Hepatocyte (in vitro differentiated cells): ENCODE results near the gene FNDC1. TPM values are rescaled to one million over a fixed set of nuclear protein-coding genes. Genes with fewer than 3 reads are reported as not detected.

ENCODE experiments used
- DNase-seq: peaks from one replicate; pipeline ENCODE4 v3.0.0-alpha.2; 2016; ENCODE audit warnings: low spot score
- H2AFZ ChIP-seq: fragments of 200-600 bp; sonication (generic); 2 replicates; pipeline ENCODE4 v1.6.0; 2016; ENCODE audit warnings: antibody characterized with exemption, mild to moderate bottlenecking
- H3K27ac ChIP-seq: fragments of 200-600 bp; sonication (generic); 2 replicates; pipeline ENCODE4 v1.5.1; 2016; ENCODE audit warnings: mild to moderate bottlenecking
- H3K27me3 ChIP-seq: fragments of 200-600 bp; sonication (generic); 2 replicates; pipeline ENCODE4 v1.6.1; 2016
- H3K36me3 ChIP-seq: fragments of 200-600 bp; sonication (generic); replicated peaks from 2 replicates; pipeline ENCODE4 v1.5.1; 2016; ENCODE audit warnings: low read depth; ENCODE audit not compliant: insufficient read depth
- H3K4me1 ChIP-seq: fragments of 200-600 bp; sonication (generic); 2 replicates; pipeline ENCODE4 v1.5.1; 2016; ENCODE audit warnings: mild to moderate bottlenecking, moderate library complexity; ENCODE audit not compliant: insufficient read depth
- H3K4me2 ChIP-seq: fragments of 200-600 bp; sonication (generic); 2 replicates; pipeline ENCODE4 v1.6.0; 2016
- H3K4me3 ChIP-seq: fragments of 200-600 bp; sonication (generic); 2 replicates; pipeline ENCODE4 v1.5.1; 2016; ENCODE audit warnings: mild to moderate bottlenecking
- H3K79me2 ChIP-seq: fragments of 200-600 bp; sonication (generic); 2 replicates; pipeline ENCODE4 v1.6.0; 2017; ENCODE audit warnings: mild to moderate bottlenecking
- H3K9me2 ChIP-seq: fragments of 200-600 bp; sonication (generic); replicated peaks from 2 replicates; pipeline ENCODE4 v1.6.0; 2017; ENCODE audit warnings: mild to moderate bottlenecking; ENCODE audit not compliant: insufficient read depth
- H3K9me3 ChIP-seq: fragments of 200-600 bp; sonication (generic); 2 replicates; pipeline ENCODE4 v1.5.1; 2016; ENCODE audit warnings: low read depth, mild to moderate bottlenecking
- H4K20me1 ChIP-seq: fragments of 200-600 bp; sonication (generic); 2 replicates; pipeline ENCODE4 v1.6.0; 2016; ENCODE audit warnings: mild to moderate bottlenecking; ENCODE audit not compliant: insufficient read depth, poor library complexity, severe bottlenecking
- CTCF ChIP-seq: fragments of 200-600 bp; sonication (generic); IDR thresholded peaks from 2 replicates; pipeline ENCODE4 v1.5.1; 2016; ENCODE audit warnings: antibody characterized with exemption, mild to moderate bottlenecking; ENCODE audit not compliant: poor library complexity
- EZH2 ChIP-seq: fragments of 200-600 bp; sonication (generic); IDR thresholded peaks from 2 replicates; pipeline ENCODE4 v1.6.1; 2016; ENCODE audit warnings: antibody characterized with exemption, mild to moderate bottlenecking, borderline replicate concordance
- EZH2phosphoT487 ChIP-seq: fragments of 200-600 bp; sonication (generic); IDR thresholded peaks from one replicate; pipeline ENCODE4 v1.6.1; 2018; ENCODE audit warnings: antibody characterized with exemption, mild to moderate bottlenecking, low read depth, moderate library complexity; ENCODE audit not compliant: unreplicated experiment, severe bottlenecking
- WGBS: methylation state at CpG from one replicate; pipeline ENCODE4 v1.1.6; 2016; ENCODE audit warnings: low lambda C conversion rate; ENCODE audit errors: missing lambda C conversion rate; 5-methylcytosine and 5-hydroxymethylcytosine counted together
- polyA plus RNA-seq: library from polyadenylated mRNA; unstranded; fragments of >200 nt; fragmentation: Nextera tagmentation; extraction: Ambion mirVana; gene quantifications from 2 replicates; pipeline ENCODE4 v1.2.1, GENCODE V29; 2016
- total RNA-seq: library from RNA; depleted of rRNA; stranded (reverse); fragments of >200 nt; gene quantifications from 2 replicates; pipeline ENCODE4 v1.2.3, GENCODE V29; 2014

Gene FNDC1
- total and polyA plus RNA-seq, 2 experiments from 2014 or later: 1.3 to 1.7 TPM

GRCh38 chr6:159148641-159149040, 20.6 kb upstream of the FNDC1 start:
- 89% methylated on average over 5 of the region's 6 CpGs for WGBS
- H3K4me2 ChIP-seq: no peak overlapping the region
- no peaks in the 10 kb centered on the region for H3K36me3 ChIP-seq
- H3K27me3 ChIP-seq: no peaks in the 10 kb centered on the region
- no peaks in the 10 kb centered on the region for H3K9me3 ChIP-seq
- no peak overlapping the region for H3K27ac ChIP-seq
- no peaks in the 10 kb centered on the region for H3K9me2 ChIP-seq
- no peaks in the 10 kb centered on the region for H3K4me1 ChIP-seq
- no peak for TF ChIP-seq CTCF
- no peak for TF ChIP-seq EZH2phosphoT487
- no peak for TF ChIP-seq EZH2
- no peak overlapping the region for H2AFZ ChIP-seq
- no peak overlapping the region for H3K4me3 ChIP-seq
- no peaks in the 10 kb centered on the region for H4K20me1 ChIP-seq
- no peak for DNase-seq
- no peaks in the 10 kb centered on the region for H3K79me2 ChIP-seq

GRCh38 chr6:159149641-159150040, 19.6 kb upstream of the FNDC1 start:
- Histone ChIP-seq H2AFZ (no peak overlapping the region), H3K79me2 (no peaks in the 10 kb centered on the region), H3K4me3 (no peak overlapping the region), H3K27ac (no peak overlapping the region), H3K4me1 (no peaks in the 10 kb centered on the region), H3K27me3 (no peaks in the 10 kb centered on the region), H3K4me2 (no peak overlapping the region), H3K36me3 (no peaks in the 10 kb centered on the region), H4K20me1 (no peaks in the 10 kb centered on the region), H3K9me3 (no peaks in the 10 kb centered on the region), H3K9me2 (no peaks in the 10 kb centered on the region)
- 84% methylated on average over 8 of the region's 8 CpGs for WGBS
- no peak for DNase-seq
- no peak for TF ChIP-seq EZH2
- no peak for TF ChIP-seq EZH2phosphoT487
- no peak for TF ChIP-seq CTCF

- Histone ChIP-seq H2AFZ (no peak overlapping the region), H3K27me3 (no peaks in the 10 kb centered on the region), H3K4me3 (no peak overlapping the region), H3K27ac (no peak overlapping the region), H3K9me3 (no peaks in the 10 kb centered on the region), H3K4me1 (no peaks in the 10 kb centered on the region), H4K20me1 (no peaks in the 10 kb centered on the region), H3K4me2 (no peak overlapping the region), H3K9me2 (no peaks in the 10 kb centered on the region), H3K79me2 (no peaks in the 10 kb centered on the region), H3K36me3 (no peaks in the 10 kb centered on the region)
- WGBS: 27% methylated on average over 7 of the region's 7 CpGs
- no peak for TF ChIP-seq EZH2
- TF ChIP-seq CTCF: peak; percentile 82
- peak; percentile 70 for DNase-seq
These were observed 17.8 kb upstream of the FNDC1 start for GRCh38 chr6:159151266-159151855.

GRCh38 chr6:159152041-159152440, 17.2 kb upstream of the FNDC1 start:
- Histone ChIP-seq H4K20me1 (no peaks in the 10 kb centered on the region), H3K4me1 (no peaks in the 10 kb centered on the region), H2AFZ (no peak overlapping the region), H3K27me3 (no peaks in the 10 kb centered on the region), H3K4me3 (no peak overlapping the region), H3K27ac (no peak overlapping the region), H3K9me2 (no peaks in the 10 kb centered on the region), H3K4me2 (no peak overlapping the region), H3K9me3 (no peaks in the 10 kb centered on the region), H3K79me2 (no peaks in the 10 kb centered on the region), H3K36me3 (no peaks in the 10 kb centered on the region)
- TF ChIP-seq EZH2phosphoT487 (no peak), CTCF (no peak), EZH2 (no peak)
- WGBS: 64% methylated on average over 1 of the region's 1 CpG
- DNase-seq: no peak
